ENCODE measurements around the gene ABCA1. TPM values are rescaled to one million over a fixed set of nuclear protein-coding genes. Genes with fewer than 3 reads are reported as not detected.

The ABCA1 gene
- total RNA-seq, 1 experiment from 2014 or later, result 0.69 TPM

- DNase-seq (ENCODE audit: low spot score), result no peak
- Histone ChIP-seq H3K27ac (ENCODE audit: low read depth, low read length, poor library complexity, severe bottlenecking) (no peak overlapping the region), H3K4me1 (ENCODE audit: insufficient read depth, low read length, poor library complexity, severe bottlenecking) (no peaks in the 10 kb centered on the region), H3K4me3 (ENCODE audit: low read depth, low read length, poor library complexity, severe bottlenecking) (no peak overlapping the region), H3K9me3 (ENCODE audit: low read depth, low read length, poor library complexity, severe bottlenecking) (no peaks in the 10 kb centered on the region), H3K27me3 (replicated peaks; ENCODE audit: insufficient read depth, low read depth, low read length, poor library complexity) (peaks cover 13% of the 10 kb centered on the region), H3K36me3 (ENCODE audit: insufficient read depth, low read length, poor library complexity, severe bottlenecking) (no peaks in the 10 kb centered on the region)
- no TSS peak for BruUV-seq (replicated peaks)
- CTCF ChIA-PET, result no interaction called here
- no peak for TF ChIP-seq CTCF (conservative IDR thresholded peaks at IDR 0.05; ENCODE audit: low read depth, low read length)
- no peak for TF ChIP-seq EZH2 (IDR thresholded peaks at IDR 0.05; ENCODE audit: borderline replicate concordance, low read depth, low read length, poor library complexity, severe bottlenecking)
- POLR2A ChIA-PET (ENCODE audit: low non-redundant PET), result no interaction called here
- intact Hi-C loops (cut with micrococcal nuclease; ENCODE audit: unreplicated experiment), result no loop called here
These were observed 22.0 kb downstream of the ABCA1 start for GRCh38 chr9:104905931-104906330.

DNA sequence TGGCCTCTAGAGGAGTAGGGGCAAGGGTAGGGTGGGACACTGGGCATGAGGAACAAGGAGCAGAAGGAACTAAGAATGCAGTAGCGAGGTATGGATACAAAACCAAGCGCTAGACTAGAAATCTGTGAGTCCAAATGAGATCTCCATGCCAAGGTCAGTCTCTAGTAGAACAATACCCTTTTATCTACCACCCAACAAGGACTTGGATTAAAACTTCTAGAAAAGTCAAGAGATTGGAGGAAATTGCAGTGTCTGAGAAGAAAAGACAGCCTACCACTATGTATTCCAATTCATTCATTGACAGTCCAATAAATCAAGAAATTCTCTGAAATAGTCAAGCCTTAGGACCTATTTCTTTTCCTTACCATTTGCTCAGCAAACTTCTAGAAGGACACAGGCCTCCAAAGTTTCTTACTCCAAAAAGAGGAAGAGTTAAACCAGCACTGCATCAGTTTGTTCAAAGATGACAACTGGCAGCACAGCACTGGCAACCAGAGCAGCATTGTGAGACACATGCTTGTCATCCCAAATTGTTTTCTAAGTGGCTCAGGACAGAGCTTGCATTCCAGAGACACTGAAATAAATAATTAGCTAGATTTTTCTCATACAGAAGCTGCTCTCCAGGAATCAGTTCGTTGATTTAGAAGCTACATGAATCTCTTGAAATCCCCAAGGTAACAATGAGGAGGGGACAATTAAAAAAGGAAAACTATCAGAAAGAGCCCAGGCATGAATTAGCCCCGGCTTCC is 22.6 kb downstream of the ABCA1 start:
- no peak for TF ChIP-seq CTCF (conservative IDR thresholded peaks at IDR 0.05; ENCODE audit: low read depth, low read length)
- TF ChIP-seq EZH2 (IDR thresholded peaks at IDR 0.05; ENCODE audit: borderline replicate concordance, low read depth, low read length, poor library complexity, severe bottlenecking), result no peak
- H3K36me3 ChIP-seq (ENCODE audit: insufficient read depth, low read length, poor library complexity, severe bottlenecking), result no peaks in the 10 kb centered on the region
- H3K4me3 ChIP-seq (ENCODE audit: low read depth, low read length, poor library complexity, severe bottlenecking), result no peak overlapping the region
- no TSS peak for BruUV-seq (replicated peaks)
- CTCF ChIA-PET, result no interaction called here
- H3K4me1 ChIP-seq (ENCODE audit: insufficient read depth, low read length, poor library complexity, severe bottlenecking), result no peaks in the 10 kb centered on the region
- H3K27me3 ChIP-seq (replicated peaks; ENCODE audit: insufficient read depth, low read depth, low read length, poor library complexity), result peaks cover 13% of the 10 kb centered on the region
- no peak for DNase-seq (ENCODE audit: low spot score)
- POLR2A ChIA-PET (ENCODE audit: low non-redundant PET), result no interaction called here
- H3K27ac ChIP-seq (ENCODE audit: low read depth, low read length, poor library complexity, severe bottlenecking), result no peak overlapping the region
- no peaks in the 10 kb centered on the region for H3K9me3 ChIP-seq (ENCODE audit: low read depth, low read length, poor library complexity, severe bottlenecking)
- intact Hi-C loops (cut with micrococcal nuclease; ENCODE audit: unreplicated experiment), result no loop called here

GRCh38 chr9:104903609-104904008 is 24.3 kb downstream of the ABCA1 start:
- no peak for DNase-seq (ENCODE audit: low spot score)
- TF ChIP-seq EZH2 (IDR thresholded peaks at IDR 0.05; ENCODE audit: borderline replicate concordance, low read depth, low read length, poor library complexity, severe bottlenecking) (no peak), CTCF (conservative IDR thresholded peaks at IDR 0.05; ENCODE audit: low read depth, low read length) (no peak)
- BruUV-seq (replicated peaks), result no TSS peak
- intact Hi-C loops (cut with micrococcal nuclease; ENCODE audit: unreplicated experiment), result no loop called here
- Histone ChIP-seq H3K4me1 (ENCODE audit: insufficient read depth, low read length, poor library complexity, severe bottlenecking) (no peaks in the 10 kb centered on the region), H3K27ac (ENCODE audit: low read depth, low read length, poor library complexity, severe bottlenecking) (no peak overlapping the region), H3K27me3 (replicated peaks; ENCODE audit: insufficient read depth, low read depth, low read length, poor library complexity) (peaks cover 13% of the 10 kb centered on the region), H3K4me3 (ENCODE audit: low read depth, low read length, poor library complexity, severe bottlenecking) (no peak overlapping the region), H3K36me3 (ENCODE audit: insufficient read depth, low read length, poor library complexity, severe bottlenecking) (no peaks in the 10 kb centered on the region), H3K9me3 (ENCODE audit: low read depth, low read length, poor library complexity, severe bottlenecking) (no peaks in the 10 kb centered on the region)
- ChIA-PET POLR2A (ENCODE audit: low non-redundant PET) (interaction anchor here (0.7 kb wide), 1 partner anchor 296 kb away, joined by 3 read pairs; no protein-coding TSS in a partner anchor), CTCF (no interaction called here)
